ENCODE measurements around the gene METAP1. TPM values are rescaled to one million over a fixed set of nuclear protein-coding genes. Genes with fewer than 3 reads are reported as not detected.

Gene METAP1
- polyA plus RNA-seq, 4 donors, result 27.0 to 86.9 (median 32.9) TPM

DNA sequence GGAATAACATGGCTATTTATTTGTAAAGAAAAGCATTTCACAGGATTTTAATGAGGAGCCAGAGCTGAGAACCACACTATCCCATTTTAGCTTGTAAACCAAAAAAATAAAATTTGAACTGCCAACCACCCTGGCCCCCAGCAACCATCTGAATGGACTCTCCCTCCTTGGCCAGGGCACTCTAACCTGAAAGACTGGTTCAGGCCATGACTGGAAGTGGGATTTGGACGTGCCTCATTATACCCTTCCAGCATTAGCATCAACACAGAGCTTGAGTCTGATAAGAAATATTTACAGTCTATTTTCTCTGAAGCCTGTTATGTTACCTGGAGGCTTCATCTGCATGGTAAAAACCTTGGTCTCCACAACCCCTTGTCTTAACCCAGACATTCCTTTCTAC, 30.0 kb downstream of the METAP1 start:
- no peak overlapping the region for H3K4me3 ChIP-seq (ENCODE audit: low read depth in 1 of 3, low read length in 3 of 3)
- WGBS, 3 donors, result 19 to 64% (median 60%) methylated on average over 1 of the region's 1 CpG
- H3K36me3 ChIP-seq (ENCODE audit: control insufficient read depth in 3 of 3, insufficient read depth in 2 of 3, low read depth in 1 of 3, low read length in 3 of 3), result peaks cover 0 to 12% (median 0%) of the 10 kb centered on the region in 3 donors
- H3K27me3 ChIP-seq (ENCODE audit: control insufficient read depth in 3 of 3, insufficient read depth in 3 of 3, low read length in 3 of 3), result no peaks in the 10 kb centered on the region
- peaks cover 6 to 32% (median 9%) of the 10 kb centered on the region in 3 donors for H3K4me1 ChIP-seq (ENCODE audit: control insufficient read depth in 3 of 3, insufficient read depth in 2 of 3, low read depth in 1 of 3, low read length in 2 of 3)
- H3K9me3 ChIP-seq (ENCODE audit: control insufficient read depth in 2 of 2, insufficient read depth in 1 of 2, low read depth in 1 of 2, low read length in 1 of 2), result peaks cover 0 to 22% of the 10 kb centered on the region in 2 donors
- DNase-seq, result no peak
- no peak for FAIRE-seq
- H3K27ac ChIP-seq (ENCODE audit: low read depth in 1 of 3, low read length in 2 of 3), result peak overlapping the region in 1 of 3 donors; percentile 55

DNA sequence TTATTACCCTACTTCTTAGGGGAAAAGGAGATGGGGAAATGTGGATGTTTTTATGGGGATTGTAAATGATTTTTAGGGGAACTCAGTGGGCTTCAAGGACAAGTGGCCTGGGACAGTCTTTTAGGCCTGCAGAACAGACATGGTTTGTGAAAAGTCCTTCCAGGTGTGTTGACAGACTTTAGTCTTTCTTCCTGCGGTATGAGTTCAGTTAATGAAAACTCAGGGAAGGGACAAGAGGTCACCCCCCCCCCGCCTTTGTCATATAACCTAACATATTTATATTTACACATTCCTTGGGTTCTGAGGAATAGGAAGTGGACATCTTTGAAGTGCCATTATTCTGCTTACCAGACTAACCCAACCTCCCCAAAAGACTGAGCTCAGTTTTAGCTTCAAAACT, 31.8 kb downstream of the METAP1 start:
- FAIRE-seq (no peak), DNase-seq (no peak)
- no peaks in the 10 kb centered on the region for H3K27me3 ChIP-seq (ENCODE audit: control insufficient read depth in 3 of 3, insufficient read depth in 3 of 3, low read length in 3 of 3)
- H3K36me3 ChIP-seq (ENCODE audit: control insufficient read depth in 3 of 3, insufficient read depth in 2 of 3, low read depth in 1 of 3, low read length in 3 of 3), result peaks cover 0 to 7% (median 0%) of the 10 kb centered on the region in 3 donors
- H3K4me3 ChIP-seq (ENCODE audit: low read depth in 1 of 3, low read length in 3 of 3), result no peak overlapping the region
- peaks cover 6 to 32% (median 9%) of the 10 kb centered on the region in 3 donors for H3K4me1 ChIP-seq (ENCODE audit: control insufficient read depth in 3 of 3, insufficient read depth in 2 of 3, low read depth in 1 of 3, low read length in 2 of 3)
- WGBS, 3 donors, result 36 to 63% (median 54%) methylated on average over 2 of the region's 2 CpGs
- peaks cover 0 to 4% of the 10 kb centered on the region in 2 donors for H3K9me3 ChIP-seq (ENCODE audit: control insufficient read depth in 2 of 2, insufficient read depth in 1 of 2, low read depth in 1 of 2, low read length in 1 of 2)
- H3K27ac ChIP-seq (ENCODE audit: low read depth in 1 of 3, low read length in 2 of 3), result peak overlapping the region in 1 of 3 donors; percentile 61

- FAIRE-seq (no peak), DNase-seq (peak; percentile 49 to 62)
- no peaks in the 10 kb centered on the region for H3K9me3 ChIP-seq (ENCODE audit: control insufficient read depth in 2 of 2, insufficient read depth in 1 of 2, low read depth in 1 of 2, low read length in 1 of 2)
- H3K4me3 ChIP-seq (ENCODE audit: low read depth in 1 of 3, low read length in 3 of 3), result no peak overlapping the region
- H3K27ac ChIP-seq (ENCODE audit: low read depth in 1 of 3, low read length in 2 of 3), result peak overlapping the region in 1 of 3 donors; percentile 61
- peaks cover 6 to 32% (median 9%) of the 10 kb centered on the region in 3 donors for H3K4me1 ChIP-seq (ENCODE audit: control insufficient read depth in 3 of 3, insufficient read depth in 2 of 3, low read depth in 1 of 3, low read length in 2 of 3)
- H3K36me3 ChIP-seq (ENCODE audit: control insufficient read depth in 3 of 3, insufficient read depth in 2 of 3, low read depth in 1 of 3, low read length in 3 of 3), result peaks cover 0 to 3% (median 0%) of the 10 kb centered on the region in 3 donors
- H3K27me3 ChIP-seq (ENCODE audit: control insufficient read depth in 3 of 3, insufficient read depth in 3 of 3, low read length in 3 of 3), result no peaks in the 10 kb centered on the region
Measured at GRCh38 chr4:99028187-99028586, 32.7 kb downstream of the METAP1 start.

- Histone ChIP-seq H3K27me3 (ENCODE audit: control insufficient read depth in 3 of 3, insufficient read depth in 3 of 3, low read length in 3 of 3) (no peaks in the 10 kb centered on the region), H3K4me1 (ENCODE audit: control insufficient read depth in 3 of 3, insufficient read depth in 2 of 3, low read depth in 1 of 3, low read length in 2 of 3) (peaks cover 6 to 27% (median 9%) of the 10 kb centered on the region in 3 donors), H3K9me3 (ENCODE audit: control insufficient read depth in 2 of 2, insufficient read depth in 1 of 2, low read depth in 1 of 2, low read length in 1 of 2) (no peaks in the 10 kb centered on the region), H3K4me3 (ENCODE audit: low read depth in 1 of 3, low read length in 3 of 3) (no peak overlapping the region), H3K36me3 (ENCODE audit: control insufficient read depth in 3 of 3, insufficient read depth in 2 of 3, low read depth in 1 of 3, low read length in 3 of 3) (peaks cover 0 to 3% (median 0%) of the 10 kb centered on the region in 3 donors), H3K27ac (ENCODE audit: low read depth in 1 of 3, low read length in 2 of 3) (no peak overlapping the region)
- WGBS, 3 donors, result 0 to 88% (median 73%) methylated on average over 1 of the region's 1 CpG
- FAIRE-seq (peak; percentile 65), DNase-seq (no peak)
Measured at GRCh38 chr4:99029018-99029735, 33.7 kb downstream of the METAP1 start.

DNA sequence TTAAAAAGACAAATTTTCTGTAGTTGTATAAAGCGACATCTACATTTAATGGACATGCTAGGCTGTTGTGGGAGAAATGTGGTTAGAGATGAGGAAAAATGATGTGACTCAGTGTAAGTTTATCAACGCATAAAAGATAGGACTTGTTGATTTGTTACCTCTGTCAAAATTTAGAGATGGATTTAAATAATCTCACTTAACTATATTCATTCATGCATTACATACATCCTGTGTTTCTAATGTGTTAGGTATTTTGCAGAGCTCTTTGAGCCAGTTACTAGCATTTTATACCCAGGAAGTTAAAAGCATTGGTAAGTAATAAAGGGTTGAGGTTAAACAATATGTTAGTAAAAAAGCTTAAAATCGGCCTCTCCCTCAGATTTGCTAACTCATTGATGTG, 34.3 kb downstream of the METAP1 start:
- FAIRE-seq, result no peak
- 86 to 92% (median 87%) methylated on average over 3 of the region's 3 CpGs for WGBS, 3 donors

GRCh38 chr4:99033956-99034355, 38.4 kb downstream of the METAP1 start:
- Histone ChIP-seq H3K27me3 (ENCODE audit: control insufficient read depth in 3 of 3, insufficient read depth in 3 of 3, low read length in 3 of 3) (no peaks in the 10 kb centered on the region), H3K4me1 (ENCODE audit: control insufficient read depth in 3 of 3, insufficient read depth in 2 of 3, low read depth in 1 of 3, low read length in 2 of 3) (no peaks in the 10 kb centered on the region), H3K4me3 (ENCODE audit: low read depth in 1 of 3, low read length in 3 of 3) (no peak overlapping the region), H3K36me3 (ENCODE audit: control insufficient read depth in 3 of 3, insufficient read depth in 2 of 3, low read depth in 1 of 3, low read length in 3 of 3) (peaks cover 0 to 3% (median 0%) of the 10 kb centered on the region in 3 donors), H3K9me3 (ENCODE audit: control insufficient read depth in 2 of 2, insufficient read depth in 1 of 2, low read depth in 1 of 2, low read length in 1 of 2) (no peaks in the 10 kb centered on the region), H3K27ac (ENCODE audit: low read depth in 1 of 3, low read length in 2 of 3) (no peak overlapping the region)
- FAIRE-seq (no peak), DNase-seq (no peak)
- WGBS, 3 donors, result 93 to 97% (median 95%) methylated on average over 4 of the region's 4 CpGs

More for the DNA sequence above, 34.3 kb downstream of the METAP1 start:
- Histone ChIP-seq H3K27ac (ENCODE audit: low read depth in 1 of 3, low read length in 2 of 3) (no peak overlapping the region), H3K27me3 (ENCODE audit: control insufficient read depth in 3 of 3, insufficient read depth in 3 of 3, low read length in 3 of 3) (no peaks in the 10 kb centered on the region), H3K4me1 (ENCODE audit: control insufficient read depth in 3 of 3, insufficient read depth in 2 of 3, low read depth in 1 of 3, low read length in 2 of 3) (peaks cover 5 to 20% (median 6%) of the 10 kb centered on the region in 3 donors), H3K4me3 (ENCODE audit: low read depth in 1 of 3, low read length in 3 of 3) (no peak overlapping the region), H3K9me3 (ENCODE audit: control insufficient read depth in 2 of 2, insufficient read depth in 1 of 2, low read depth in 1 of 2, low read length in 1 of 2) (no peaks in the 10 kb centered on the region), H3K36me3 (ENCODE audit: control insufficient read depth in 3 of 3, insufficient read depth in 2 of 3, low read depth in 1 of 3, low read length in 3 of 3) (peaks cover 0 to 3% (median 0%) of the 10 kb centered on the region in 3 donors)
- no peak for DNase-seq

DNA sequence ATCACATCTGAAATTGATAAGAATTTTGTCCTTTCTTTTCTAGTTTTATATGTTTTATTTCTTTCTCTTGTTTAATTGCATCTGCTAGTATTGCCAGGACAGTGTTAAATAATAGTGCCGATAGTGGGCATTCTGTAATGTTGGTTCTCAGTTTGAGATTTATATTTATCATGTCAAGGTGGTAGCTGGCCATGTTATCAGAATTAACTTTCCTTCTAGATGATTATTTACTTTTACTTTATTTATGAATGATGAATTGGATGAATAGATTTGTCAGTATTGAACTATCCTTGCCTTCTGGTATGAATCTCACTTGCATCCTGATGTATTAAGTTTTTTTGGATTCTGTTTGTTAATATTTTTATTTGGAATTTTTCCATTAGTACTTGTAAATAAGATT, 42.7 kb downstream of the METAP1 start:
- WGBS, 3 donors, result 98 to 100% (median 98%) methylated on average over 1 of the region's 1 CpG
- no peaks in the 10 kb centered on the region for H3K9me3 ChIP-seq (ENCODE audit: control insufficient read depth in 2 of 2, insufficient read depth in 1 of 2, low read depth in 1 of 2, low read length in 1 of 2)
- DNase-seq (no peak), FAIRE-seq (peak; percentile 77)
- peaks cover 0 to 4% (median 0%) of the 10 kb centered on the region in 3 donors for H3K36me3 ChIP-seq (ENCODE audit: control insufficient read depth in 3 of 3, insufficient read depth in 2 of 3, low read depth in 1 of 3, low read length in 3 of 3)
- H3K4me3 ChIP-seq (ENCODE audit: low read depth in 1 of 3, low read length in 3 of 3), result no peak overlapping the region
- H3K27ac ChIP-seq (ENCODE audit: low read depth in 1 of 3, low read length in 2 of 3), result no peak overlapping the region
- H3K4me1 ChIP-seq (ENCODE audit: control insufficient read depth in 3 of 3, insufficient read depth in 2 of 3, low read depth in 1 of 3, low read length in 2 of 3), result no peaks in the 10 kb centered on the region
- H3K27me3 ChIP-seq (ENCODE audit: control insufficient read depth in 3 of 3, insufficient read depth in 3 of 3, low read length in 3 of 3), result no peaks in the 10 kb centered on the region

DNA sequence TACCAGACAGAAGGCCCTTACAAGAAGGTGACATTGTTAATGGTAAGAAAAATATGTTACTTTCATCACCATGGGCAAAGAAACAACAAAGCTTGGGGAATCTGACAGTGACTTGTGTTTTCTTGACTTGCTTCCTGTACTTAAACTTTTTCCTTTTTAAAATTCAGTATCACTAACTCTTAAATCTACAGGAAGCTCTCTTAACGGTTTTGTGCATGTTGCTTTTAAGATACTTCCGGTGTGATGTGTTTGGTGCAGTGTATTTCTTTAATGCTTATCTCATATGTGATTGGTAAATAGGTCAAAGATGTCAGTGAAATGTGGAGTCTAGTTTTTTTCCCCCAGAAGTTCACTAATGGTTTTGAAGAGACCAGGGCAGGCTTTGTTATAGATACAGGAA, 47.8 kb downstream of the METAP1 start:
- H3K9me3 ChIP-seq (ENCODE audit: control insufficient read depth in 2 of 2, insufficient read depth in 1 of 2, low read depth in 1 of 2, low read length in 1 of 2), result no peaks in the 10 kb centered on the region
- no peak overlapping the region for H3K27ac ChIP-seq (ENCODE audit: low read depth in 1 of 3, low read length in 2 of 3)
- no peaks in the 10 kb centered on the region for H3K27me3 ChIP-seq (ENCODE audit: control insufficient read depth in 3 of 3, insufficient read depth in 3 of 3, low read length in 3 of 3)
- 56 to 72% (median 64%) methylated on average over 2 of the region's 2 CpGs for WGBS, 3 donors
- DNase-seq (peak in 1 of 2 donors; percentile 22), FAIRE-seq (peak; percentile 15)
- no peaks in the 10 kb centered on the region for H3K4me1 ChIP-seq (ENCODE audit: control insufficient read depth in 3 of 3, insufficient read depth in 2 of 3, low read depth in 1 of 3, low read length in 2 of 3)
- H3K36me3 ChIP-seq (ENCODE audit: control insufficient read depth in 3 of 3, insufficient read depth in 2 of 3, low read depth in 1 of 3, low read length in 3 of 3), result peaks cover 0 to 17% (median 8%) of the 10 kb centered on the region in 3 donors
- no peak overlapping the region for H3K4me3 ChIP-seq (ENCODE audit: low read depth in 1 of 3, low read length in 3 of 3)

Data from small intestine (tissue), 7 donors.